Measurements from ENCODE around the gene CHP1.
"Not testable (repeated sequence)": the region's sequence is repeated elsewhere in the genome, so short reads cannot be mapped to it uniquely, and the experiment has no call there.

CHP1 gene

DNA sequence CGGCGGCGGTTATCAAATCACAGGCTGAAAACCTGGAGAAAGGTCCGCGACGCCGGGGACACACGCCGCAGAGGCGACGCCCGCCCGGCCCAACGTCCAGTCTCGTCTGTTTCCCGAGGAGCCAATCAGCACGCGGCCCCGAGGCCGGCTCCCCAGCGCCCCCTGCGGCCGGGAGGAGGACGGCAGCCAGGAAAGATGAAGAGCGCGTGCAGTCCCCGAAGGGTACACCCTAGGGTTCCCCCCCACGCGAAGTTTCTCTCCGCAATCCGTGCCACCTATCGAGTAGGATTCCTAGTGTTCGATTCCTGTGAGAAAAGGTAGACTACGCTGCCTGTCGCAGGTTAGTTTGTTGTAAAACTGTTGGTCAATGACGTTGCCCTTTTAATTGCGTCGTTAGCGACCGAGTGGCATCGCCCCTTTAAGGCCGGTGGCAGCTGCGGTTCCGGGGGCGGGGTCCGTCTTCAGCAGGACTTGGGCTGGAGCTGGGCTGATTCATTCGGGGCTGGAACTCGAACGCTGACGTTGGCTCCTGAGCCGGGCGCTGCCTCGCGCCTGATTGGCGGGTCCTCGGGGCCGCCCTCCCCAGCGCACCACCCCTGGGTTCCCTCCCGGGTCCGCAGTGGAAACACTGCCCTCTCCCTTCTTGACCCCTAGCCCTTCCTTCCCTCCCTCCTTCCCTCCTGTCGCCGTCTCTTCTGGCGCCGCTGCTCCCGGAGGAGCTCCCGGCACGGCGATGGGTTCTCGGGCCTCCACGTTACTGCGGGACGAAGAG, at the start of gene CHP1, which contains the start of gene EXD1:
CHP1 (plus strand) TSS at position 619 of the 772 bp plus-strand sequence; CDS start at position 734, 115 bp downstream.
EXD1 (minus strand) TSS at position 108 of the 772 bp plus-strand sequence. CDS start 4,182 bp downstream, outside the sequence.
- H3K4me3 ChIP-seq (ENCODE audit: low read depth, low read length): peak within 1 kb of the TSS; percentile 88

DNA sequence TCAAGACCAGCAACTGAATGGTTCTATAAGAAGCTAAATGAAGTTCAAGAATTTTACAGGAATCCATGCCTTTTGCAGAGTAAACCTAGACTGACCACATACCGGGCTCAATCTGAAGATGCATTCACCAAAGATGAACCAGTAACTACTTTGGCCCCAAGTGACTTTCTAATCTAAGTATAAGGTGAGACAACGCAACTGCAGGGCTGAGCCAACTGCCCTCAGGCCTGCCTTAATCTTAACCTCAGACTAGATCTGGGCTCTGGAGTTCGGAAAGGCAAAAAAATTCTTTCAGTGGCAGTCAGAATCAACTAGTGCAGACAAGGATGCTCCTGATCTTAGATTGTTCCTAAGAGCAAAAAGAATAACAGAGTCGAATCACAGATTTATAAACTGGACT, 48.8 kb upstream of the CHP1 start:
- H3K4me3 ChIP-seq (ENCODE audit: low read depth, low read length): no peak overlapping the region

DNA sequence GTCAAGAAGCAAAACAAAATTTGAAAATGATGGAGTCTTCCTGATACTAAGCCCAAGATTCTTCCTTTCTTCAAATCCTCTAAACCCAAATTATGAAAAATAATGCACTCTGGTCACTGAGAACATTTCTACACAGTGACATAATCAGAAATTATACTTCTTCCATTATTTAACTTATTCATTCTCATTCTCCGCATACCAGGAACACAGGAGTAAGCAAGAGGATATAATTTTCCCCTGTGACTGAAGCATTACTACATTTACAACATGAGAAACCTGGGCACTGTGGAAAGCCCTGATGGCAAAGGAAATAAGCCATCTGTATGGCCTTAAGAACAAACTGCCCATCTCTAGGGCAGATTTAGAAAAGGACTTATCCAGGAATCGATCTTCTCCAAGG, 47.5 kb upstream of the CHP1 start:
- no peak overlapping the region for H3K4me3 ChIP-seq (ENCODE audit: low read depth, low read length)

DNA sequence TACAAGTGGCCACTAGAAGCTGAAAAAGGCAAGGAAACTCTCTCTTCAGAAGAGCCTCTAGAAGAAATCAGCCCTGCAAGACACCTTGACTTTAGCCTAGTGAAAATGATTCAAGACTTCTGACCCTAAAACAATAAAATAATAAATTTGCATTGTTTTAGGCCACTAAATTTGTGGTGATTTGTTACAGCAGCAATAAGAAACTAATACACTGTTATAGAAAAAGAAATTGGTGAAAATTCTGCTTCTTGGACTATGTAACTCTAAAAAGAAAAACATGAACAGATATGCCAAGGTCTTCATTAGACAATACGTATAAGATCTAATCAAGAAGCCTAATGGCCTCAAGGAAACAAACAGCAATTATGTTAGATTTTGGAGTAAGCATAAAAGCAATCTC, 36.6 kb upstream of the CHP1 start:
- no peak overlapping the region for H3K4me3 ChIP-seq (ENCODE audit: low read depth, low read length)

DNA sequence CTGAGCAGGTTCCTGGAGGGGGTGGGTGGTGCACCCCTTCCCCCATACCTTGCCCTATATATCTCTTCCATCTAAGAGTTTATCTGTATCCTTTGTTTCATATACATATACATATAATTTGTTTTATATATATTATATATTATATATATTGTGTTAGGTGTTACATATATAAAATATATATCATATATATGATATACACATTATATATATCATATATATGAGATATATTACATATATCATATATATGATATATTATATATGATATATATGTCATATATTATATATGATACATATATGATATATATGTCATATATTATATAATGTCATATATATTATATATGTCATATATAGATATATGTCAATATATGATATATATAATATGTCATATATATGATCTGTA, 31.6 kb upstream of the CHP1 start:
- H3K4me3 ChIP-seq (ENCODE audit: low read depth, low read length): no peak overlapping the region

DNA sequence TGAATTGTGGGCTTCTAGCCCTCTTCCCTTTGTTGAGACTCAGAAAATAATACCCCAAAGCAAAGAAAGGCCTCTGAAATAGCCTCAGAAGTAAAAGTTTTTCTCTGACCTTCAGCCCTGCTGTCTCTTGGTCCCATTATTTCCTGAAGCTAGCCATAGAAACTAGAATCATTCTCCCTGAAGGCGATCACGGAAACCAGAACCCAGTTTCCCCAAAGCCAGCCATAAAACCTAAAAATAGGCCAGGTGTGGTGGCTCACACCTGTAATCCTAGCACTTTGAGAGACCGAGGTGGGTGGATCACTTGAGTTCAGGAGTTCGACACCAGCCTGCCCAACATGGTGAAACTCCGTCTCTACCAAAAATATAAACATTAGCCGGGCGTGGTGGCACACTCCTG, 27.7 kb upstream of the CHP1 start:
- H3K4me3 ChIP-seq (ENCODE audit: low read depth, low read length): no peak overlapping the region

DNA sequence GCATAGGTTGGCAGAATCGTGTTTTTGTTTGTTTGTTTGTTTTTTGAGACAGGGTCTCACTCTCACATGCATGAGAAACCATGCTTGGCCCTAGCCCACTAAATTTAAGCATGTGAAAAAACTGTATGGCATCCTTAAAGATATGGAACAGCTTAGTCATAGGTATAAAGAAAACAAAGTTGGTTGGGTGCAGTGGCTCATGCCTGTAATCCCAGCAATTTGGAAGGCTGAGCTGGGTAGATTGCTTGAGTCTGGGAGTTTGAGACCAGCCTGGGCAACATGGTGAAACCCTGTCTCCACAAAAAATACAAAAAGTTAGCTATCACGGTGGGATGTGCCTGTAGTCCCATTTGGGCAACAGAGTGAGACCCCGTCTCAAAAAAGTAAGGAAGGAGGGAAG, 25.8 kb upstream of the CHP1 start:
- no peak overlapping the region for H3K4me3 ChIP-seq (ENCODE audit: low read depth, low read length)

DNA sequence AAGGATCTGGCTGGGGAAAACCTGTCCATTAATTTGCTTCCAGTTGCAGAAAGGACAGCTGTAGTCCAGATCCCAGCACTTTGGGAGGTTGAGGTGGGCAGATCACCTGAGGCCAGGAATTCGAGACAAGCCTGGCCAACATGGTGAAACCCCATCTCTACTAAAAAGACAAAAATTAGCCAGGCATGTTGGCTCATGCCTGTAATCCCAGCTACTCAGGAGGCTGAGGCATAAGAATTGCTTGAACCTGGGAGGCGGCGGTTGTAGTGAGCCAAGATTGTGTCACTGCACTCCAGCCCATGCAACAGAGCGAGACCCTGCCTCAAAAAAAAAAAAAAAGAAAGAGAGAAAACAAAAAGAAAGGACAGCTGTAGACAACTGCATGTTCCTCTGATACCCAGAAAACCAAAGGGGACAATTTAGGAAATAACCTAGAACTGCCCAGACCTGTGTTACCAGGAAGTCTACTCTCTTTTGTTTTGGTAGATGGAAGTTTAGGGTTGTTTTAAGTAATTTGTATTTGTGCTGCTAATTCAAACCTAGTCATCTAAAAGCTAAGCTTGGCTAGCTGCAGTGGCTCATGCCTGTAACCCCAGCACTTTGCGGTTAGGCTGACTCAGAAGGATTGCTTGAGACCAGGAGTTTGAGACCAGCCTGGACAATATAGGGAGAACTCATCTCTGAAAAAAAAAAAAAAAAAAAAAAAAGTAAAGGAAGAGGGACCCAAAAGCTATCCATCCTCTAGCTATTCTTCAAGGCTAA, 23.2 kb upstream of the CHP1 start:
- no peak overlapping the region for H3K4me3 ChIP-seq (ENCODE audit: low read depth, low read length)

DNA sequence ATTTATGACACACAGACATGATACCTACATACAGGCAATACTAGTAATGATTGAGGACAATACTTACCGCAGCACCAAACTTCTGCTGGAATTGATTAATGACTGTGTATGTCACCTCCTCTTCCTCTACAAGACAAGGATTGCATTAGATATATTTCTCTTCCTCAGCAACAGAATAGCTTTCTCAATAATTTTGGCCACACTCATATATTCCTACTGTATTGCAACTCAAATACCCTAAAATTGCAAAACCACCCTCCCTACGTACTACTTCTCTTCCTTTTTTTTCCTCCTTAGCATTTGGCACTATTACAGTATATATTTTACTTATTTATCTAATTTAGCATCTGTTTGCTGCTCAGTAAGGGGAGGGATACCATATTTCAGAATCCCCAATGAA, 15.4 kb upstream of the CHP1 start:
- no peak overlapping the region for H3K4me3 ChIP-seq (ENCODE audit: low read depth, low read length)

DNA sequence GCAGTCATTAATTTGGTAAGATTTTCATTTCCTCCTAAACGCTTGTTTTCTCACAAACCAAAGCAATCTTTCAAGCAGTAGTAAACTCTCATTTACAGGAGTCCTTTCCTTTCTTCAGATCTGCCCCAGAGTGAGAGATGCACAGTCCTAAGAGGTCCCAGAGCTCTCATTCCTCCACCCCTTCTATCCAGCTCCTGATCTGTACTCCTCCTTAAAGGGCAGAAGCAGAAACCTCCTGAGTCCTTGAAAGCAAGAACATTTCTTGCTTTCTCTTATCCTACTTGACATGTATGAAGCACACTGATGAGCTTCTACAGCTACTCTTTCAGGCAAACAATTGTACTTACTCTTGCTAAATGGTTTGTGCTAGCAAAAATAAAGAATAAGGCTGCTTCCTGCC, 12.2 kb upstream of the CHP1 start:
- H3K4me3 ChIP-seq (ENCODE audit: low read depth, low read length): no peak overlapping the region

DNA sequence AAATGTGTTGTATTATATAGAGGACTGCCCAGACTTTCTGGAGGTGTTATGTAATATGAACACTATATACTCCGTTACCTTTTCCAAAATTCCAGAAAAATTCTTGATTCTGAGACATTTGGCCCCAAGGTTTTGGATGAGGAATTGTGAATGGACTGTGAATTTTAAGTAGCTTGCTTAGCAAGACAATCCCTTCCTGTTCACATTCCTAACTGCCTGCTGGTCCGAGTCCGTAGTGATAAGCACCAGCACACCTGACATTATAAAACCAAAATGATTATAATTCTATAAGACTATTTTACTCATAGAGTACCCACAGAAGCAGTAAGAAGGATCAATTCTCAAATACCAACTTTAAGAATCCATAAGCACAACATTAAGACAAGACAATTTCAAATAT, 11.7 kb upstream of the CHP1 start:
- no peak overlapping the region for H3K4me3 ChIP-seq (ENCODE audit: low read depth, low read length)

DNA sequence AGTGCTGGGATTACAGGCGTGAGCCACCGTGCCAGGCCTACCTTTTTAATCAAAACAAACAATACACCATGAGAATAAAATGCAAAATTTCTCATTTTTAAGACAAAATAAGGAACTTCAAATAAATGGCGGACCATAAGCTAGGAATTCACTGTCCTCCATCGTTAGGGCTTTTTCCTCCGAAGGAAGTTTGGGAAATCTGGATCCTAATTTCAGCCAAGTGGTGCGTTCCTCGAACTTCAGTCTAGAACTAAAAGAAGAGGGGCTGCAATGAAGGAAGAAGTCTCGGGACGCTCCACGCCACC, 771 bp upstream of the CHP1 start:
- no peak overlapping the region for H3K4me3 ChIP-seq (ENCODE audit: low read depth, low read length)

DNA sequence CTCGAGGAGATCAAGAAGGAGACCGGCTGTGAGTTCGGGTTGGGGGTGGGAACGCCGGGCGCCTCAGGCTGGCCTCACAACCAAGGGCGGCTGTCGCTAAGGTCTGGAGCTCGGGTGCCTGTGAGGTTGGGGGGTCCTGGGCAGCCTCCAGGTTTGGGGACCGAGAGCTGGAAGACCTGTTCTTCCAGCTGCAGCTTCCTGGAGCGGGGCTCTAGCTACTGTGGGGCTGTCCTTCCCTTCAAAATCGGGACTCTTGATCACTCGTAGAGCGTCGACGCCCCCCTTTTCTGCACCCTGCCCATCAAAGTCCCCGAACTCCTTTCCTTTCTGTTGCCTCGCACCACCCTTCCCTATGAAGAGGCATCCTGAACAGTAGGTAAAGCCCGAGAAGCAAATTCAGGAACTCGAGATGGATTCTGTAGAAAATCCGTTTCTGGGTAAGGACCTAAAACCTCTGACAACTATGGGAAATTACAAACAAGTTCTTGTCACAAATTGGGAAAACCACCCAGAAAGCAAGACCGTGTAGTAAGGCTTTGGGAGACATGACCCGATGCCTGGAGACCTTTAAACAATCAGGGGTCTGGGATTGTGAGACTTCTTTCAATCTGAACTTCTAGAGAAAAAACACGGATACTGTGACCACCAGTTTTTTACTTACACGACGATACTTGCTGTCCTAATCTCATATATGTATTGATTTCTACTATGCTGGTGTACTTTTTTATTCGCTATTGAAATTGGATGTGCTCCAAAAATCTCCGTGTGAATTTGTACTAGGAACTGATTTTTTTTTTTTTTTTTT, 556 bp downstream of the CHP1 start:
- peak overlapping the region; percentile 88 for H3K4me3 ChIP-seq (ENCODE audit: low read depth, low read length)

DNA sequence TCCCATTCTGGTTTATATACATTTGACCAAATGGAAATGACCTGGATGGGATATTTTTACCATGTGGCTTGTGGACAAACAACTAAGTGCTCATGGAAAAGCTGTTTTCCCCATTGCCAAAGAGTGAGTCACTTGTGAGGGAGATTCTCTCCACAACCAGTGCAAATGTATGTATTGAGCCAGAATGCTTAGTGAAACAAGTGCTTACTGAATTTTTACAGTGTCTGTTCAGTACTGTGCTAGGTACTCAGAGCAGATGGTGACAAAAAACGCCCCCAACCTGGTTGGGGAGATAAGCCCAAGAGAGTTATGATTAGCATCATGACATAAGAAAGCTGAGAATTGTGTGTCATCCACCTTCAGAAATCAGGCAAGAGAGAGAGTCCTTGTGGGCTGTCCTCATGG, 2.3 kb downstream of the CHP1 start:
- no peak overlapping the region for H3K4me3 ChIP-seq (ENCODE audit: low read depth, low read length)

DNA sequence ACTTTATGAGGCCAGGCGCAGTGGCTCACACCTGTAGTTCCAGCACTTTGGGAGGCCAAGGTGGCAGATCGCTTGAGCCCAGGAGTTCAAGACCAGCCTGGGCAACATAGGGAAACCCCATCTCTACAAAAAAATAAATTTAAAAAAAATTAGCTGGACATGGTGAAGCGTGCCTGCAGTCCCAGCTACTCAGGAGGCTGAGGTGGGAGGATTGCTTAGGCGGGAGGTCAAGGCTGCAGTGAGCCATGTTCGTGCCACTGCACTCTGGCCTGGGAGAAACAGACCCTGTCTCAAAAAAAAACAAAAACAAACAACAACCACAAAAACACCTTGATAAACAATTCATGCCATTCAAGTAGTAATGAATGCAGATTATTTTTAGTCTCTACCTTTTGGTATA, 4.2 kb downstream of the CHP1 start:
- H3K4me3 ChIP-seq (ENCODE audit: low read depth, low read length): not testable (repeated sequence)

DNA sequence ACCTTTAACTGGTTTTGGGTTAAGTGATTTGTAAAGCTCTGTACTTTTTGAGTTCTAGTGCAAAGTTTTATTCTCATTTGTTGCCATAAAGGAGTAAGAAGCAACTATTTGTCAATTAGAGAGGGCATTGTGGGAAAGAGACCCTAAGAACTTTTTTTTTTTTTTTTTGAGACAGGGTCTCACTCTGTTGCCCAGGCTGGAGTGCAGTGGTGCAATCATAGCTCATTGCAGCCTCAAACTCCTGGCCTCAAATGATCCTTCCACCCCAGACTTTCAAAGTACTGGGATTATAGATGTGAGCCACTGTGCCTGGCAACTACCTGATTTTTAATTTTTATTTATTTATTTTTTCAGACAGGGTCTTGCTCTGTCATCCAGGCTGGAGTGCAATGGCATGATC, 4.9 kb downstream of the CHP1 start:
- no peak overlapping the region for H3K4me3 ChIP-seq (ENCODE audit: low read depth, low read length)

DNA sequence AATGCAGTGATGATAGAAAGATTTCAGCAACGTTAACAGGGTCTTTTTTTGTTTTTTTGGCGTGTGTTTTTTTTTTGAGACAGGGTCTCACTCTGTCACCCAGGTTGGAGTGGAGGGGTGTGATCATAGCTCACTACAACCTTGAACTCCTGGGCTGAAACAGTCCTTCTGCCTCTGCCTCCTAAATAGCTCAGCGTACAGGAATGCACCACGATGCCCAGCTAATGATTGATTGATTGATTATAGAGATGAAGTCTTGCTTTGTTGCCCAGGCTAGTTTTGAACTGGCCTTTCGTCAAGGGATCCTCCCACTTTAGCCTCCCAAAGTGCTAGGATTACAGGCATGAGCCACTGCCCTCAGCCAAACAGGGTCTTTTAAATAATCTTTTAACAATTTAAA, 7.0 kb downstream of the CHP1 start:
- no peak overlapping the region for H3K4me3 ChIP-seq (ENCODE audit: low read depth, low read length)

DNA sequence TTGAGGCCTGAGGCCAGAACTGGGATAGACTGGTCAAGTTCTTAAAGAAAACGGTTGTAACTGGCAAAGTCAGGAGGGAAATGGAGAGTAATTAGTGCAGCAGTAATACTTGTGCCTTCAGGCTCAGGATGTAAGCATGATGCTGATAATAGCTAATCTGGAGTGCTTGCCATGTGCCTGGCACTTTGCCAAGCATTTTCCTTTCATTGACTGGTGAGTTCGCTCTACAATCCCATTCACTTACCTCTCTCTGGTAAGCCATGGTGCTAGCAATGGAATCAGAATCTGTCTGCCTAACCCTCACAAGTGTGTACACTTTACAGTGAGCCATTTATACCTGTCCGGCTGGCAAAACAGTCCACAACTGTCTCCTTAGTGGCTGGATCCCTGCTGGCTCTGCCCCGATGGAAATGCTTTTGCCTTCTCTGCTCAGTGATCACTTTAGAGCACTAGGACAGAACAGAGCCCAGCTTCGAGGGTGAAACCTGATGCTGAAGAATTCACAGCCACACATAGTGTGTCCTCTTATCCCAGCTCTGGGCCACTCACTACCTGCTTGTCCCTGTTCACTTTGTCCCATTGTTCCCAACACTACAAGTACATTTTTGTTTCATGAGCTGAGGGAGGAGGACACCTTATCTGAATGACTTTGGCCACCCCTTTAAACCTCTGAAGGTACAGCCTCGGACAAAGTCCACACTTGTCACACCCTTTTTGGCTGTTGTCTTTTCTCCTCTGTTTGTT, 10.3 kb downstream of the CHP1 start:
- H3K4me3 ChIP-seq (ENCODE audit: low read depth, low read length): no peak overlapping the region

DNA sequence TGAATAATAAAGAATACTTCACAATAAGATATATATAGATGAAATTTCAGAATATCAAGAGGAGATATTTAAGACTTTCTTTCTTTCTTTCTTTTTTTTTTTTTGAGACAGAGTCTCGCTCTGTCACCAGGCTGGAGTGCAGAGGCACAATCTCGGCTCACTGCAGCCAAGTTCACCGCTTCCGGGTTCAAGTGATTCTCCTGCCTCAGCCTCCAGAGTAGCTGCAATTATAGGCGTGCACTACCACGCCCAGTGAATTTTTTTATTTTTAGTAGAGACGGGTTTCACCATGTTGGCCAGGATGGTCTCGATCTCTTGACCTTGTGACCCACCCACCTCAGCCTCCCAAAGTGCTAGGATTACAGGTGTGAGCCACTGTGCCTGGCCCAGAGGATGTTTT, 19.7 kb downstream of the CHP1 start:
- H3K4me3 ChIP-seq (ENCODE audit: low read depth, low read length): not testable (repeated sequence)

DNA sequence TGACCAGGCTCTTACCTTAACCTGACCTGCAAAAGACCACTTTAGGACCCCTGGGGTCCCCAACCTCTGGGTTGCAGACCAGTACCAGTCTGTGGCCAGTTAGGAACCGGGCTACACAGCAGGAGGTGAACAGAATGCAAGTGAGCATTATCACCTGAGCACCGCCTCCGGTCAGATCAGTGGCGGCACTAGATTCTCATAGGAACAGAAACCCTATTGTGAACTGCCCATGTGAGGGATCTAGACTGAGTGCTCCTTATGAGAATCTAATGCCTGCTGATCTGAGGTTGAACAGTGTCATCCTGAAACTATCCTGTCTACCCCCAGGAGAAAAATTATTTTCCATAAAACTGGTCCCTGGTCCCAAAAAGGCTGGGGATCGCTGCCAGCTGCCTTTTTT, 20.3 kb downstream of the CHP1 start:
- H3K4me3 ChIP-seq (ENCODE audit: low read depth, low read length): no peak overlapping the region

DNA sequence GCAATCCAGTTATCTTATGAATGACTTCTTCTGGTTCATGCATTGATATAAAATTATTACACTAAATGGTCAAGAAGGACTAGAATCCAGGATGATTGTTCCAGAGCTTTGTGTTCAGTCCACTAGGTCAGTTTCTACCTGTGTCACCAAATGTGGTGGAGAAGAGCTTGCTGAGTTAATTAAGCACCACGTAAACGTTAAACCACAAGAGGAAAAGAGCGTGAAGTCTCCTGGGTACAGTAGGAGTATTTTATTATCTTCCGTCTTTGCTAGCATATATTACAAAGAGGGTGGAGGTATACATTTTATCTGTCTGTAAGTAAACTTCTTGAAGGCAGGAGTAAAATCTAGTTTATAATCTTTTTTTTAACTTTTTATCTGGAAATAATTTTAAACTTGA, 23.5 kb downstream of the CHP1 start:
- no peak overlapping the region for H3K4me3 ChIP-seq (ENCODE audit: low read depth, low read length)
